HCT116 (cell line): ENCODE data around the gene OR6S1. TPM values are rescaled to one million over a fixed set of nuclear protein-coding genes. Genes with fewer than 3 reads are reported as not detected.

Source experiments
- ATAC-seq: fragments of 200-7000 bp; cut with Tn5 transposase; 2 replicates; pipeline ENCODE4 v1.9.1; 2020; ENCODE audit warnings: mild to moderate bottlenecking, moderate library complexity
- BruUV-seq: library from RNA; stranded (reverse); fragments of 400-500 nt; replicated peaks from 2 replicates; lab custom pipeline; 2021; lab: Mats Ljungman, UMichigan
- CTCF ChIA-PET: fragments of 300-600 bp; sonication (Branson Sonifier 250); formaldehyde crosslinking; loops from one replicate; lab custom pipeline; 2021; ENCODE audit warnings: antibody characterized with exemption; lab: Charles Lee
- POLR2A ChIA-PET: fragments of 300-600, 350-600 bp; sonication (Branson Sonifier 250); formaldehyde crosslinking; loops from one replicate; lab custom pipeline; 2021; ENCODE audit warnings: antibody characterized with exemption; lab: Charles Lee
- RAD21 ChIA-PET, 2 experiments: fragments of 300-600 bp; sonication (Branson Sonifier 250); formaldehyde crosslinking; loops; one replicate each; lab custom pipeline; 2023; ENCODE audit warnings: low total read pairs in 2 of 2; ENCODE audit not compliant: uncharacterized antibody in 2 of 2, unreplicated experiment in 2 of 2, low non-redundant PET in 1 of 2; lab: Charles Lee
- DNase-seq: peaks from one replicate; pipeline ENCODE4 v3.0.0-alpha.2; 2010; ENCODE audit warnings: low read depth, low spot score
- H2AFZ ChIP-seq: fragments of 200-600 bp; shearing (Covaris generic), sonication (generic); 2 replicates; pipeline ENCODE4 v1.6.1; 2017; ENCODE audit warnings: low read depth, mixed run types, mixed read lengths, antibody characterized with exemption, low read length; ENCODE audit not compliant: poor library complexity, severe bottlenecking
- H3K27ac ChIP-seq: 2 replicates; pipeline ENCODE4 v1.5.1; 2012; ENCODE audit warnings: low read depth, low read length
- H3K27me3 ChIP-seq: fragments of 200-600 bp; sonication (generic); 2 replicates; pipeline ENCODE4 v1.6.1; 2016; ENCODE audit warnings: mixed run types, low read length, mixed read lengths; ENCODE audit not compliant: insufficient read depth
- H3K36me3 ChIP-seq, 2 experiments: fragments of 200-500 bp in 1 of 2; fragments of 200-600 bp in 1 of 2; sonication (Bioruptor generic) in 1 of 2; sonication (generic) in 1 of 2; 2 replicates each; pipeline versions ENCODE4 v1.5.1 to v1.6.1; 2014 to 2016; ENCODE audit warnings: low read length in 2 of 2, inconsistent platforms in 1 of 2, mixed read lengths in 1 of 2, mixed run types in 1 of 2; ENCODE audit not compliant: insufficient read depth in 2 of 2, control insufficient read depth in 1 of 2
- H3K4me1 ChIP-seq, 2 experiments: fragments of 200-600 bp in 1 of 2; sonication (generic) in 1 of 2; 2 replicates each; pipeline versions ENCODE4 v1.5.1 to v1.6.1; 2012 to 2017; ENCODE audit warnings: low read length in 2 of 2, inconsistent platforms in 1 of 2, mild to moderate bottlenecking in 1 of 2, mixed read lengths in 1 of 2, mixed run types in 1 of 2, moderate library complexity in 1 of 2; ENCODE audit not compliant: insufficient read depth in 2 of 2, control insufficient read depth in 1 of 2
- H3K4me2 ChIP-seq: fragments of 200-600 bp; sonication (generic); 2 replicates; pipeline ENCODE4 v1.6.1; 2017; ENCODE audit warnings: mixed run types, low read length, mixed read lengths
- H3K4me3 ChIP-seq, 2 experiments: fragments of 200-600 bp in 1 of 2; sonication (generic) in 1 of 2; replicated peaks in 1 of 2; 2 replicates each; pipeline ENCODE4 v1.5.1; 2011 to 2016; ENCODE audit warnings: low read length in 2 of 2, control low read depth in 1 of 2, low read depth in 1 of 2, mild to moderate bottlenecking in 1 of 2, mixed read lengths in 1 of 2, mixed run types in 1 of 2
- H3K79me2 ChIP-seq: fragments of 200-600 bp; sonication (generic); 2 replicates; pipeline ENCODE4 v1.6.1; 2017; ENCODE audit warnings: mild to moderate bottlenecking, mixed run types, low read length, moderate library complexity, mixed read lengths; ENCODE audit not compliant: insufficient read depth
- H3K9ac ChIP-seq: fragments of 200-600 bp; sonication (generic); 2 replicates; pipeline ENCODE4 v1.6.1; 2016; ENCODE audit warnings: low read length, mixed read lengths
- H3K9me2 ChIP-seq: fragments of 200-600 bp; sonication (generic), shearing (Covaris generic); 2 replicates; pipeline ENCODE4 v1.6.1; 2017; ENCODE audit warnings: mixed run types, mild to moderate bottlenecking, moderate library complexity; ENCODE audit not compliant: insufficient read depth
- H3K9me3 ChIP-seq, 2 experiments: fragments of 200-500 bp in 1 of 2; fragments of 200-600 bp in 1 of 2; sonication (Bioruptor generic) in 1 of 2; sonication (generic) in 1 of 2; 2 replicates each; pipeline ENCODE4 v1.6.1; 2014 to 2017; ENCODE audit warnings: low read length in 2 of 2, mixed read lengths in 2 of 2, inconsistent platforms in 1 of 2, low read depth in 1 of 2, mild to moderate bottlenecking in 1 of 2, mixed run types in 1 of 2, moderate library complexity in 1 of 2; ENCODE audit not compliant: control insufficient read depth in 1 of 2, insufficient read depth in 1 of 2
- H4K20me1 ChIP-seq: fragments of 200-600 bp; sonication (generic), shearing (Covaris generic); 2 replicates; pipeline ENCODE4 v1.6.1; 2017; ENCODE audit warnings: mixed run types, mild to moderate bottlenecking, moderate library complexity; ENCODE audit not compliant: insufficient read depth
- CBX3 ChIP-seq: IDR thresholded peaks from 2 replicates; pipeline ENCODE4 v1.6.1; 2012; ENCODE audit warnings: low read depth
- EGR1 ChIP-seq: IDR thresholded peaks from 2 replicates; pipeline ENCODE4 v1.6.1; 2012; ENCODE audit warnings: low read depth
- EZH2 ChIP-seq: fragments of 200-600 bp; sonication (generic); IDR thresholded peaks from 2 replicates; pipeline ENCODE4 v1.6.1; 2017; ENCODE audit warnings: antibody characterized with exemption, mixed run types
- FOSL1 ChIP-seq: IDR thresholded peaks from 2 replicates; pipeline ENCODE4 v1.6.1; 2012; ENCODE audit warnings: low read depth
- POLR2A ChIP-seq: IDR thresholded peaks from 2 replicates; pipeline ENCODE4 v1.7.0; 2011; ENCODE audit warnings: borderline replicate concordance; ENCODE audit not compliant: insufficient read depth, insufficient read length; ENCODE audit errors: extremely low read depth
- POLR2AphosphoS5 ChIP-seq: IDR thresholded peaks from 2 replicates; pipeline ENCODE4 v1.6.1; 2011; ENCODE audit warnings: mild to moderate bottlenecking, low read depth, low read length, moderate library complexity
- RAD21 ChIP-seq: IDR thresholded peaks from 2 replicates; pipeline ENCODE4 v1.6.1; 2012; ENCODE audit warnings: low read depth, mild to moderate bottlenecking
- SIN3A ChIP-seq: IDR thresholded peaks from 2 replicates; pipeline ENCODE4 v1.6.1; 2012; ENCODE audit warnings: low read depth
- SP1 ChIP-seq: IDR thresholded peaks from 2 replicates; pipeline ENCODE4 v1.6.1; 2012; ENCODE audit warnings: low read depth
- TCF7L2 ChIP-seq: IDR thresholded peaks from 2 replicates; pipeline ENCODE4 v1.7.0; 2011; ENCODE audit warnings: borderline replicate concordance, inconsistent platforms; ENCODE audit not compliant: insufficient read depth, insufficient read length; ENCODE audit errors: extremely low read depth
- intact Hi-C: fragments of 100-400 bp; cut with micrococcal nuclease; formaldehyde crosslinking; loops from 2 replicates; pipeline ENCODE4 v1.10.0; 2022
- total RNA-seq: library from RNA; stranded (reverse); gene quantifications from one replicate; pipeline ENCODE4 v1.2.1, GENCODE V29; 2021; ENCODE audit not compliant: unreplicated experiment
- TF ChIP-seq, protein P1 (sequence below), 3 experiments: fragments of 200-600 bp in 1 of 3; sonication (generic) in 1 of 3; IDR thresholded peaks in 2 of 3; conservative IDR thresholded peaks in 1 of 3; 2 replicates each; pipeline ENCODE4 v1.5.1; 2012 to 2017; ENCODE audit warnings: low read depth in 2 of 3, low read length in 2 of 3, antibody characterized with exemption in 1 of 3, borderline replicate concordance in 1 of 3, control low read depth in 1 of 3, mild to moderate bottlenecking in 1 of 3, mixed read lengths in 1 of 3, mixed run types in 1 of 3, moderate library complexity in 1 of 3; ENCODE audit not compliant: insufficient read depth in 1 of 3
- TF ChIP-seq, protein P2 (sequence below): IDR thresholded peaks from 2 replicates; pipeline ENCODE4 v1.6.1; 2012
- TF ChIP-seq, protein P3 (sequence below): IDR thresholded peaks from 2 replicates; pipeline ENCODE4 v1.6.1; 2011; ENCODE audit warnings: mild to moderate bottlenecking, low read length, moderate library complexity; ENCODE audit not compliant: insufficient replicate concordance; ENCODE audit errors: extremely low read depth
- TF ChIP-seq, protein P4 (sequence below): IDR thresholded peaks from 2 replicates; pipeline ENCODE4 v1.6.1; 2012; ENCODE audit warnings: low read depth
- TF ChIP-seq, protein P5 (sequence below): IDR thresholded peaks from 2 replicates; pipeline ENCODE4 v1.6.1; 2012

OR6S1 gene
- total RNA-seq, 1 experiment from 2014 or later, result not detected

DNA sequence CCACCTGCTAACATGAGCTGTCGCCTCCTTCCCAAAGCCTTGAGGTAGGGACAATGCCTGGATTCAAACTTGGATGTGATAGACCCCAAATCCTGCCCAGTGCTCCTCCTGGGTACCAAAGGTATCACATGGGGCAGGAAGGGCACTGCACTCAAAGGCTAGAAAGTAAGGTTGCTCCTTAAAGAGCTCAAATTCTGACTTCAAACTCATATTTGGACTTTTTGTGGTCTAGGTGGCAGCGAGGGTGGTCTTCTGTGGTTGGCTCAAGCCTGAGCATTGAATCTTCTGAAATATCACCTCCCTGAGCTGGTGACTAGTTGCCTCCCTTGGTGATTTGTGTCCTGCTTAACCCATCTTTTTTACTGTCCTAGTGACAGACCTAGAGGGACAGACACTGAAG, 34.6 kb upstream of the OR6S1 start:
- no peaks in the 10 kb centered on the region for H3K9me3 ChIP-seq
- H3K4me3 ChIP-seq, result no peak overlapping the region
- no peaks in the 10 kb centered on the region for H3K36me3 ChIP-seq
- no TSS peak for BruUV-seq
- H4K20me1 ChIP-seq, result no peaks in the 10 kb centered on the region
- H3K4me1 ChIP-seq, result peaks cover 15 to 17% of the 10 kb centered on the region in 2 experiments
- H2AFZ ChIP-seq, result no peak overlapping the region
- ChIA-PET POLR2A (no interaction called here), RAD21 (no interaction called here)
- ATAC-seq, result no peak
- H3K4me2 ChIP-seq, result no peak overlapping the region
- intact Hi-C loops, result no loop called here
- no peaks in the 10 kb centered on the region for H3K9me2 ChIP-seq
- TF ChIP-seq POLR2A (no peak), RAD21 (no peak), SIN3A (no peak), POLR2AphosphoS5 (no peak), CBX3 (no peak), FOSL1 (no peak), SP1 (no peak), EZH2 (no peak), TCF7L2 (no peak), EGR1 (no peak)
- TF ChIP-seq, protein P1, sequence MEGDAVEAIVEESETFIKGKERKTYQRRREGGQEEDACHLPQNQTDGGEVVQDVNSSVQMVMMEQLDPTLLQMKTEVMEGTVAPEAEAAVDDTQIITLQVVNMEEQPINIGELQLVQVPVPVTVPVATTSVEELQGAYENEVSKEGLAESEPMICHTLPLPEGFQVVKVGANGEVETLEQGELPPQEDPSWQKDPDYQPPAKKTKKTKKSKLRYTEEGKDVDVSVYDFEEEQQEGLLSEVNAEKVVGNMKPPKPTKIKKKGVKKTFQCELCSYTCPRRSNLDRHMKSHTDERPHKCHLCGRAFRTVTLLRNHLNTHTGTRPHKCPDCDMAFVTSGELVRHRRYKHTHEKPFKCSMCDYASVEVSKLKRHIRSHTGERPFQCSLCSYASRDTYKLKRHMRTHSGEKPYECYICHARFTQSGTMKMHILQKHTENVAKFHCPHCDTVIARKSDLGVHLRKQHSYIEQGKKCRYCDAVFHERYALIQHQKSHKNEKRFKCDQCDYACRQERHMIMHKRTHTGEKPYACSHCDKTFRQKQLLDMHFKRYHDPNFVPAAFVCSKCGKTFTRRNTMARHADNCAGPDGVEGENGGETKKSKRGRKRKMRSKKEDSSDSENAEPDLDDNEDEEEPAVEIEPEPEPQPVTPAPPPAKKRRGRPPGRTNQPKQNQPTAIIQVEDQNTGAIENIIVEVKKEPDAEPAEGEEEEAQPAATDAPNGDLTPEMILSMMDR (IDR thresholded peaks at IDR 0.05 in 2 of 3, conservative IDR thresholded peaks at IDR 0.05 in 1 of 3; ENCODE audit: borderline replicate concordance in 1 of 3, insufficient read depth in 1 of 3, low read depth in 2 of 3, low read length in 2 of 3), result no peak
- TF ChIP-seq, protein P2, sequence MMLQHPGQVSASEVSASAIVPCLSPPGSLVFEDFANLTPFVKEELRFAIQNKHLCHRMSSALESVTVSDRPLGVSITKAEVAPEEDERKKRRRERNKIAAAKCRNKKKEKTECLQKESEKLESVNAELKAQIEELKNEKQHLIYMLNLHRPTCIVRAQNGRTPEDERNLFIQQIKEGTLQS, result no peak
- TF ChIP-seq, protein P3, sequence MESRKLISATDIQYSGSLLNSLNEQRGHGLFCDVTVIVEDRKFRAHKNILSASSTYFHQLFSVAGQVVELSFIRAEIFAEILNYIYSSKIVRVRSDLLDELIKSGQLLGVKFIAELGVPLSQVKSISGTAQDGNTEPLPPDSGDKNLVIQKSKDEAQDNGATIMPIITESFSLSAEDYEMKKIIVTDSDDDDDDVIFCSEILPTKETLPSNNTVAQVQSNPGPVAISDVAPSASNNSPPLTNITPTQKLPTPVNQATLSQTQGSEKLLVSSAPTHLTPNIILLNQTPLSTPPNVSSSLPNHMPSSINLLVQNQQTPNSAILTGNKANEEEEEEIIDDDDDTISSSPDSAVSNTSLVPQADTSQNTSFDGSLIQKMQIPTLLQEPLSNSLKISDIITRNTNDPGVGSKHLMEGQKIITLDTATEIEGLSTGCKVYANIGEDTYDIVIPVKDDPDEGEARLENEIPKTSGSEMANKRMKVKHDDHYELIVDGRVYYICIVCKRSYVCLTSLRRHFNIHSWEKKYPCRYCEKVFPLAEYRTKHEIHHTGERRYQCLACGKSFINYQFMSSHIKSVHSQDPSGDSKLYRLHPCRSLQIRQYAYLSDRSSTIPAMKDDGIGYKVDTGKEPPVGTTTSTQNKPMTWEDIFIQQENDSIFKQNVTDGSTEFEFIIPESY, result no peak
- TF ChIP-seq, protein P4, sequence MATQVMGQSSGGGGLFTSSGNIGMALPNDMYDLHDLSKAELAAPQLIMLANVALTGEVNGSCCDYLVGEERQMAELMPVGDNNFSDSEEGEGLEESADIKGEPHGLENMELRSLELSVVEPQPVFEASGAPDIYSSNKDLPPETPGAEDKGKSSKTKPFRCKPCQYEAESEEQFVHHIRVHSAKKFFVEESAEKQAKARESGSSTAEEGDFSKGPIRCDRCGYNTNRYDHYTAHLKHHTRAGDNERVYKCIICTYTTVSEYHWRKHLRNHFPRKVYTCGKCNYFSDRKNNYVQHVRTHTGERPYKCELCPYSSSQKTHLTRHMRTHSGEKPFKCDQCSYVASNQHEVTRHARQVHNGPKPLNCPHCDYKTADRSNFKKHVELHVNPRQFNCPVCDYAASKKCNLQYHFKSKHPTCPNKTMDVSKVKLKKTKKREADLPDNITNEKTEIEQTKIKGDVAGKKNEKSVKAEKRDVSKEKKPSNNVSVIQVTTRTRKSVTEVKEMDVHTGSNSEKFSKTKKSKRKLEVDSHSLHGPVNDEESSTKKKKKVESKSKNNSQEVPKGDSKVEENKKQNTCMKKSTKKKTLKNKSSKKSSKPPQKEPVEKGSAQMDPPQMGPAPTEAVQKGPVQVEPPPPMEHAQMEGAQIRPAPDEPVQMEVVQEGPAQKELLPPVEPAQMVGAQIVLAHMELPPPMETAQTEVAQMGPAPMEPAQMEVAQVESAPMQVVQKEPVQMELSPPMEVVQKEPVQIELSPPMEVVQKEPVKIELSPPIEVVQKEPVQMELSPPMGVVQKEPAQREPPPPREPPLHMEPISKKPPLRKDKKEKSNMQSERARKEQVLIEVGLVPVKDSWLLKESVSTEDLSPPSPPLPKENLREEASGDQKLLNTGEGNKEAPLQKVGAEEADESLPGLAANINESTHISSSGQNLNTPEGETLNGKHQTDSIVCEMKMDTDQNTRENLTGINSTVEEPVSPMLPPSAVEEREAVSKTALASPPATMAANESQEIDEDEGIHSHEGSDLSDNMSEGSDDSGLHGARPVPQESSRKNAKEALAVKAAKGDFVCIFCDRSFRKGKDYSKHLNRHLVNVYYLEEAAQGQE, result no peak
- TF ChIP-seq, protein P5, sequence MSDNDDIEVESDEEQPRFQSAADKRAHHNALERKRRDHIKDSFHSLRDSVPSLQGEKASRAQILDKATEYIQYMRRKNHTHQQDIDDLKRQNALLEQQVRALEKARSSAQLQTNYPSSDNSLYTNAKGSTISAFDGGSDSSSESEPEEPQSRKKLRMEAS, result no peak
- TF ChIP-seq, all 23 proteins: peak for 0
- CTCF ChIA-PET, result no interaction called here
- H3K27me3 ChIP-seq, result no peaks in the 10 kb centered on the region
- no peaks in the 10 kb centered on the region for H3K79me2 ChIP-seq
- H3K27ac ChIP-seq, result no peak overlapping the region
- H3K9ac ChIP-seq, result no peak overlapping the region
- no peak for DNase-seq
